Measurements from ENCODE around the gene OR9A4.

The OR9A4 gene

GRCh38 chr7:141949021-141949420 is 32.8 kb downstream of the OR9A4 start:
- DNase-seq, result no peak

DNA sequence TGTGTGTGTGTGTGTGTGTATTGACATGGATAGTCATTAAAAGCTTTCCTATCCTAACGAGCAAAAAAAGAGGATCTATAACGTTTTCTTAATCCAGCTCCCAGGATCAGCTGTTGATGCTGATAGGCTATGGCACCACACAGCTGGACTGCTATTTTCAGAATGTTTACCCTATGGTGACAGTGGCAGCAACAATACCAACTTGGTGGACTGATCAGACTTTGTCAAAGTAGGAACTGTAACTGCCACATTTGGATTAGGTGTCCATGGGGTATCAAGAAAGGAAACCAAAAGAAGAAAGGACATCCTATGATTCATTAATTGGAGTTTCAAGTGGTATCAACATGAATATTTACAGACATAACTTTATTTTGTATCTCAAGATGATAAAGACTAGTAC is 33.3 kb downstream of the OR9A4 start:
- no peak for DNase-seq

DNA sequence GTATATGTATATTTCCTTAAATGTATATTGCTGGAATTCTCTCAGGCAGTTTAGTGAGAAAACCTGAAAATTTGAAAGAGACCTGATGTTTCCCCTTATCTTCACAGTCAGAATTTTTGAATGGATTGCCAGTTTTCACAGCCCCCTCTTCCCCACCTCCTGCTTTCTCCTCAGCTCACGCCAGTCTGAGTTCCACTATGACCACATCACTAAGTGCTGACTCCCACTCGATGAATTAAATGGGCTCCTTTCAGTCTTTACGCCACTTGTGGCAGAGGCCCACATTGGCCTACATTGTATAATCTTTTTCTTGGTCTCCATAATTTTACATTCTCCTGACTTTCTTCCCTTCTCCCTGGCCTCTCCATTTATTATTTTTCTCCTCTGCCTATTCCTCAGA is 33.7 kb downstream of the OR9A4 start:
- DNase-seq, result no peak

DNA sequence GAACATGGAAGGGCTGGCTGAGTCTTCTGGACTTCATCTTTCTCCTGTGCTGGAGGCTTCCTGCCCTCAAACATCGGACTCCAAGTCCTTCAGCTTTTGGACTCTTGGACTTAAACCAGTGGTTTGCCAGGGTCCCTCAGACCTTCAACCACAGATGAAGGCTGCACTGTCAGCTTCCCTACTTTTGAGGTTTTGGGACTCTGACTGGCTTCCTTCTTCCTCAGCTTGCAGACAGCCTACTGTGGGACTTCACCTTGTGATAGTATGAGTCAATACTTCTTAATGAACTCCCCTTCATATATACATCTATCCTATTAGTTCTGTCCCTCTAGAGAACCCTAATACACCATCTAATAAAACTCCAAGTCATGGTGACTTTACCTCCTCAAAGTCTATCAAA is 34.6 kb downstream of the OR9A4 start:
- no peak for DNase-seq

GRCh38 chr7:141952461-141952860 is 36.3 kb downstream of the OR9A4 start:
- DNase-seq, result no peak

DNA sequence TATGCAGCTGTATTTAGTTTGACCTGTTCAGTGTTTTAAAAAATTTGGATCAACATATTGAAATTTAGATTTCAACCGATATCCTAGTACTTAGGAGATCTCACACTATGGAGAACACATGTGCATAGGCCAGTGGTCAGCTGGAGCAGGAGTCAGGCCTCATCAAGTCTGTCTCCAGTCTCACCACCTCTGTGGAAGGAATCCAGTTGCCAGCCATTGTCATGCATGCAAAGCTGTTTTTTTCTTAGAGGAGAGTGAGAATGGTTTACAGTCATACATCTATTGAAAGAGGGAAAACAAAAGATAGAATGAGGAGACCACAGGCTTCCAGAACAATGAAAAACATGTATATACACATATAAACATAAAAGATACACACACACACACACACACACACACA is 38.1 kb downstream of the OR9A4 start:
- DNase-seq, result no peak

DNA sequence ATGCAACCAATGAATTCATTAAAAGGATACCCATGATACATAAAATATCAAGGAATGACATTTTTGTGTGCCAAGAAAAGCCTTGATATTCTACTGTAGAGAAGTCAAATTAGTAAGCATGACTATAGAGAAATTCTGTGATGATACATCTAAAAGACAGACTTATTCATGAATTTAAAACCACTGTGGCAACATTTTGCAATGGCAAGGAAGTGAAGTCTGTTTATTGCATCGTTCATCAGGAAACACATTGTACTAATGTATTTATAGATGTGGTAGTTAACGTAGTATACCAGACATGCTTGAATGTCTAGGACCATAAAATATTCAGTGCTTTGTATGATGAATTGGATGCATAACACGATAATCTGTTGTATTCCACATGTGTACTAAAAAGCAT is 39.9 kb downstream of the OR9A4 start:
- no peak for DNase-seq

DNA sequence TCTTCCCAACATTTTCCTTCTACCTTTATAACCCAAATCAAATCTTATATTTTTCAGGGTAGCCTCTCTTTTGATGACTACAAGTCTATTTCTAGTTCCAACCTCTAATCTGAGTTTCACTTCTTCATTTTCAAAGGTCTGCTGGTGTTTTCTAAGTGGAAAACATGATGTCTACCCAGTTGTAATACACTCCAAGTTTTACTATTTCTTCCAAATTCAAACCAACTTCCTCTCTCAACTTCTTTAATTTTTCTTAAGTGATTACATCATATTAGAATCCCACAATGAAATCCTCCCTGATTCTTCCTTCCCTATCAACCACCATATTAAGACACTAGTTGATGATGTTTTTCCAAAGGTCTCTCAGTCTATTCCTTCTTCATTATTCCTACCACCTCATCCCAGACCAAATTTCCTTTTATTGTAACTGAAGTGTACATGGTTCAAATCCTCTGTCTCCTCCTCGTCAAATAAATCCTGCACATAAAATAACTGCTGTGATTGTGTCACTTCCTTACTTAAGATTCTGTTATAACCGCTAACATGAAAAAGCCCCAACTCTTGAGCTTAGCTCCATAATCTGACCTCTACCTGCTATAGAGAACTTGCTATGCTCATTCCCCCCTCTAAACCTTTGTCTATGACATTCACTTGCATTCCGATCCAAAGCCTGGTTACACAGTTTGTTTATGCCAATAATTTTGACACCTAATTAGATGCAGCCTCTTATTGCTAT is 44.7 kb downstream of the OR9A4 start:
- DNase-seq, result no peak

Data from activated CD8-positive, alpha-beta memory T cell treated with anti-CD3 and anti-CD28 coated beads for 24 hours (primary cell).